ENCODE data around the gene BRAT1.

The BRAT1 gene

DNA sequence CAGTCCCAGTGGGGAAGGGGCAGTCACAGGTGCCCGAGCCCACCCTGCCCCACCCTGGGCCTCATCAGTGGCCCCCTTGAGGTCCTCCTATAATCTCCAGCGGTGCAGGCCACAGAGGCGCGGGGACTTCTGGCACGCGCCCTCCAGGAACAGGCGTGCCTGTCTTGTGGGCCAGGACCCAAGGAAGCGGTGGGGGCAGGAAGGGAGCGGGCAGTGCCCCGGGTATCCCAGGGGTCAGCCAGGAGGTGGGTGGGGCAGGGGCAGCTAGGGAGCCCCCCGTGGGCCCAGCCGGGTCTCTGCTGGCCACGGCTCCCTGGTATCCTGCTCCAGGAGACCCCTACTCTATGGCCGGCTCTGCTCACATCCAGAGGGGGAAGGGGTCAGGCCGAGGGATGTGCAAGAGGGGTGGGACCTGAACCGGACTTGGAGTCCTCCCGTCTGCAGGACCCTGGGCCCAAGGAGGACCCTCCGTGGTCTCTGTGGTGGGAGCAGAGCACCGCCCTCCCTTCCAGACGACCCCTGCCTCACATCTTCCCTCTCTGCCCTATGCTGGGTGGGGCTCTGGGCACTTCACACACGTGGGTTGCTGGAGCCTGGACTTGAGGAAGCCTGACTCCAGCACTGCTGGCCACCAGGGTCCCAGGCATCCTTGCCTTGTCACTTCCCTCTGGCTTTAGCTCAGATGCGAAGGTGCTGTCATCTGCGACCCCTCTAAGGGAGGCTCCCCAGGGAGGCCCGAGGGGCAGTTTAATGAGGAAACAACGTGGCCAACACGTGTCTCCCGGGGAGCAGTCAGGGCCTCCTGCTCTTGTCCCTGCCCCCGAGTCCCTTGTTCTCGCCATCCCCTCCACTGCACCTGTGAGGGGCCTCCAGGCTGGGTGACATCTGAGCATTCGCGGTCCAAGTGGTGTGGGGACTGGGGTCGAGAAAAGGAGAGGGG lies 60.9 kb downstream of the BRAT1 start:
- no peak for DNase-seq

GRCh38 chr7:2493205-2494164 lies 61.8 kb downstream of the BRAT1 start:
- DNase-seq, result no peak

DNA sequence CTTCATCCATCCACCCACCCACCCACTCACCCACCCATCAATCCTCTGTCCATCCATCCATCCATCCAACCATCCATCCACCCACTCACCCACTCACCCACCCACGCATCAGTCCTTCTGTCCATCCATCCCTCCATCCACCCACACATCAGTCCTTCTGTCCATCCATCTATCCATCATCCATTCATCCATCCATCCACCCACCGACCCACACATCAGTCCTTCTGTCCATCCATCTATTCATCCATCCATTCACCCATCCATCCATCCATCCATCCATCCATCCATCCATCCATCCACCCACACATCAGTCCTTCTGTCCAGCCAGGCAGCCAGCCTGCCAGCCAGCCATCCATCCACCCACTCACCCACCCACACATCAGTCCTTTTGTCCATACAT lies 63.3 kb downstream of the BRAT1 start:
- DNase-seq, result no peak

GRCh38 chr7:2490181-2490651 lies 65.1 kb downstream of the BRAT1 start:
- no peak for DNase-seq

DNA sequence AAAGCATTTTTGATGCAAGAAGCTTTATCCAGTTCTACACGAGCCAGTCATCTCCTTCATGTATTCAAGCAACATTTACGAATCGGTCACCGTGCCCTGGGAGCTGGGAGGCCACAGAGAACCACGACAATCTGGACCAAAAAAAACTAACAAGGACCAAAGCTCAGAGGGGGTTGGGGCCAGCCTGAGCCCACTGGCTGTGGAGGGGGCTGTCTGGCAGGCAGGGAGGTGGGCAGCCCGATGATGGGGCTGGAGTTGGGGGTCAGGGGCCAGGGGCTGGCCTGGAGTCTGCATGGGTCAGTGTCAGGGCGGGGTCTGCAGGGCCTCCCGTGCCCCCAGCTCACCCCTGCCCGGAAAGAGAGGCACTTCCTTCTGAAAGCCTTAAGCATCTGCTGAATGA lies 66.6 kb downstream of the BRAT1 start:
- DNase-seq, result no peak

- no peak for DNase-seq
Observed at GRCh38 chr7:2488272-2488645, 67.1 kb downstream of the BRAT1 start.

Data from activated CD4-positive, alpha-beta T cell treated with anti-CD3 and anti-CD28 coated beads, Interleukin-2, amount 50 U/mL, for 4 hours (primary cell).